NK-92 (cell line): ENCODE measurements around the gene HMGN3.
A peak's percentile ranks its signal among the peaks of the same experiment; 100 is the strongest.
"Not testable (repeated sequence)": the region's sequence is repeated elsewhere in the genome, so short reads cannot be mapped to it uniquely, and the experiment has no call there.

Source experiments
- DNase-seq: peaks from one replicate; lab custom pipeline; 2025; ENCODE audit not compliant: unreplicated experiment; lab: John Stamatoyannopoulos, UW

Gene HMGN3

DNA sequence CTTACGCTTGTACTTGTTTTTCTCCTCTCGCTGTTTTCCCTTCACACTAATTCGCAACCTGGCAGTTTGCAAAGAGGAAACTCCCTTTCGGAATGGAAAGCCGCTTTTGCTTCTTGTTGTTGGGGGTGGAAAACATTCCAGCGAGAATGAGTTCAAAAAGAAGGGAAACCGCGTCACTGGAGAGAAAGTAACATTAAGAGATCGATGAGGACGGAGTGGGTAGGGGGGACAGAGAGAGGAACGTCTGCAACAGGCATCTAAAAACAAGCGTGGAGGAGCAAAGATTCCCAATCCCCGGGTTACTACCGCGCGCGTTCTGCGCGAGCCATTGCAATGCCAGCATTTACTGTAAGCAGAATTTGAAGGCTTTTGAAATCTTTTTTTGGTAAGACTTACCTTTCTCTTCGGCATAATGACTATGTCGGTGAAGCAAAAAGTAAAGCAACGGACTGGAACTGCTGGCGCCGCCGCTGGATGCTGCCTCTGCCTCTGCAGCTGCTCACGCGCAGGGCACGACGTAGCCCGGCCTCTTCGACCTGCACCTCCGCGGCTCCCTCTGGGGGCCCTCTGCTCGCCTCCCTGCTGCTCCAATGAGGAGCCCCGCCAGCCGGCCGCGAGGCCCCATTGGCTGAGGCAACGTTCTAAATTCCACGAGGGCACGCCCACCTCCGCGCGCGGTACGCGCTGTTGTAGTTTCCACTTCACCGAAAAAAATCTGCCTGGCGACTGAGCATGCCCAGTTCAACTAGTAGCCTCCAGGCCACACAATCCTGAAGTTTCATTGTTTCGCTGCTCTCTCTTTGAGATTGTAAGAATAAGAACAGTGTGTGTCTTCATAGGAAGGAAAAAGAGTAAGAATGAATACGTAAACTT lies at the start of gene HMGN3:
TSS of gene HMGN3 (minus strand) at position 533 of the 873 bp plus-strand sequence.
- DNase-seq, result peak; percentile 49

DNA sequence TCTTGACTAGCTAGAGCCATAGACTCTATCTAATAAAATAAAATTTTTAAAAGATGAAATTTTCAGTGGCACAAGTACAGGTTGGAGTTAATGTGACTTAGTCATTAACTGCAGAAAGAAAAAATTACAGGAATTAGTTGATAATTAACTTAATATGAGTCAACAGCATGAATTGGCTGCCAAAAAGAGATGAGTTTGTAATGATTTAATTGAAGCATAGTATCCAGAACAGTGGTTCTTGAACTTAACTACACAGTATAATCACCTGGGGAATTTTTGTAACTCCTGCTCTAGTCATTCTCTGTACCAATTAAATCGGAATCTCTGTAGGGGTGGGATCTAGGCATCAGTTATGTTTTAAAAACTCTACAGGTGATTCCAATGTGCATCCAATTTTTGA lies 46.3 kb upstream of the HMGN3 start:
- no peak for DNase-seq

DNA sequence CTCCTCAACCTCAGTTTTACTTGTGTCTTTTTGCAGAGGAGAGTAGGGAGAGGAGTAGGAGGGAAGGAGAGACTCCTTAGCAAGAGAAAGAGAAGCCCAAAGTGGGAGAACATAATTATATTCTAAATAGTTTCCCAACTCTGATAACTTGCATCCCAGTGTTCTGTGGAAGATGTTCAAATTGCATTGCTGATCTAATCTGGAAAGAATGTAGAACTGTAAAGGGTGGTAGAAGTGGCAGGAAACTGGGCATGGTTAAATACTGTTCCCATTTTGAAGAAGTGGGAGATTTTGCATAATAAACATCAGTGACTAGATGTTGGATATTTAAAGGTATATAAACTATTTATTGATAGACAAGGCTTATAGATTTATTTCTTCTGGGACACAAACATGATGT lies 42.6 kb upstream of the HMGN3 start:
- no peak for DNase-seq

DNA sequence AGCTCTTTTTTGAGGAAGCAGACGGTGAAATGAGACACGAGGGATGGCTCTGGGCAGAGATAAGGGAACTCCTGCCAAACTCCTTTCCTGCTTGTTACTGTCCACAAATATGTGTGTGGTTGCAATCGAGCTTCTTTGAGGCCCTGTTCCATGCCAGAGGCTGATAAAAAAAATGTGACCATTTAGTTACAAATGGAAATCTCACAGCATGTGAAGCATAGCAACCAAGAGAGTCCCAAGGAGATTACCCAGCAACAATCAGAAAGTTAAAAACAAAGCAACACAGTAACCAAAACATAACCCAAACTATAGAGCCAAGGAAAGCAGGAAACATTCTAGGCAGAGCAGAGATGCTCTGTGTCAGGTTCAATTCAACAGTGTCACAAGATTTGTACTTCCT lies 35.4 kb upstream of the HMGN3 start:
- DNase-seq, result no peak

DNA sequence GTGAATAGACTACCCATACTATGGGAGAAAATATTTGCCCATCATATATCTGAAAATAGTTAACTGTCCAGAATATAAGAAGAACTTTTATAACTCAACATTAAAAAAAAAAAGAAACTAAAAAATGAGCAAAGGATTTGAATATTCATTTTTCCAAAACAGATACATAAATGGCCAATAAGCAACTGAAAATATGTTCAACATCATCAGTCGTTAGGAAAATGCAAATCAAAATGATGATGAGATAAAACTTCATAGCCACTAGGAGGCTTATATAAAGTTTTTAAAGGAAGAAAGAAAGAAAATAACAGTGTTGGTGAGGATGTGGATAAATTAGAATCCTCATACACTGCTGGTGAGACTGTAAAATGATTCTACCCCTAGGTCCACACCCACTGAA lies 32.6 kb upstream of the HMGN3 start:
- DNase-seq, result no peak

DNA sequence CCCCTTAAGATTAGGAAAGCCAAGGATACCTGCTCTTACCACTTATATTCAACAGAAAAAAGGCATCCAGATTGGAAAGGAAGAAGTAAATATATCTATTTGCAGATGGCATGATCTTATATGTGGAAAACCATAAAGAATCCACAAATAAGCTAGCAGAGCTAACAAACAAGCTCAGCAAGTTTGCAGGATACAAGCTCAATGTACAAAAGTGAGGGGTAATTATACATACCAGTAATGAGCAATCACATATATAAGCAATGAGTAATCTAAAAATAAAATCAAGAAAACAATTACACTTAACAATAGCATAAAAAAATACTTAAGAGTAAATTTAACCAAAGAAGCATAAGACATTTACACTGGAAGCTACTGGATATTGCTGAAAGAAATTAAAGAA lies 31.6 kb upstream of the HMGN3 start:
- DNase-seq, result no peak

DNA sequence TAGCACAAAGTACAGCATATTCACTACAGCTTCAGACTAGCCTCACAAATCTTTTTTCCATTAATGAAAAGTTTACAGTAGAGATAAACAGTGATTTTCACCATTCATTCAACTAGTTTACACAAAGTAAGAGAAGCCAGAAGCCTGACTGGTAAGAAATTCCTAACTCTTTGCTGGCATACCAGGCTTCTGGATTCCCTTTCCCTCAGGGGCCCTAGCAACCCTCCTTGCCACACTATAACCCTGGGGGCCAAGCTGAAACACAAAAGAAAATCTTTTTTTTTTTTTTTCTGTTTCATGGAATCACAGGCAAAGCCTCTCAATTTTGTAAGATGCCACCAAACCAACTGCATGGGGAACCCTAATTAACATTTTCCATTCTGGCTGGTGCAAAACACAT lies 28.9 kb upstream of the HMGN3 start:
- DNase-seq, result no peak

DNA sequence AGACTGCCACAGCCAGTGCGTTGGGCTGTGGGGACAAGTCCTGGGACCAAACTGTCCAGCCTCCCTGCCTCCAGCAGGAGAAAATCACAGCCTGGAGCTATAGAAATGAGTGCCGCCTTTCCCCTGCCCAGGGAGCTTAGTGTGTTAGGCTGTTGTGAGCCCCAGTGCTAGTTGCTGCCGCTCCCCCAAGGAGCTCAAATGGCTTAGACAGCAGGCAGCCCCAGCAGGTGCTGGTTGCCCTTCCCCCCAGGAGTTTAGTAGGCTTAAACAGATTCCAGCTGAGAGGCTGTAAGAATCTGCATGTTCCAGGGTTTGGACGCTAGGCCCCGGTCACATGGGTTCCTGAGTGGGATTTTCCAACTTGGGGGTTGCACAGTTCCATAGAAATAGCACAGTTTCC lies 27.2 kb upstream of the HMGN3 start:
- DNase-seq, result no peak

DNA sequence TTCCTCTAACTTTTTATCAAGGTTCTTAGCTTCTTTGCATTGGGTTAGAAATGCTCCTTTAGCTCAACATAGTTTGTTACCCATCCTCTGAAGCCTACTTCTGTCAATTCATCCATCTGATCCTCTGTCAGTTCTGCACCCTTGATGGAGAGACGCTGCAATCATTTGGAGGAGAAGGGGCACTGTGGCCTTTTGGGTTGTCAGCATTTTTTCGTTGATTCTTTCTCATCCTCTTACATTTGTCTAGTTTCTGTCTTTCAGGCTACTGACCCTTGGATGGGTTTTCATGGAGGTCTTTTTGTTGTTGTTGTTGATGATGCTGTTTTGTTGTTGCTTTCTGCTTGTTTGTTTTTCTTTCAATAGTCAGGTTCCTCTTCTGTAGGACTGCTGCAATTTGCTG lies 26.3 kb upstream of the HMGN3 start:
- no peak for DNase-seq

DNA sequence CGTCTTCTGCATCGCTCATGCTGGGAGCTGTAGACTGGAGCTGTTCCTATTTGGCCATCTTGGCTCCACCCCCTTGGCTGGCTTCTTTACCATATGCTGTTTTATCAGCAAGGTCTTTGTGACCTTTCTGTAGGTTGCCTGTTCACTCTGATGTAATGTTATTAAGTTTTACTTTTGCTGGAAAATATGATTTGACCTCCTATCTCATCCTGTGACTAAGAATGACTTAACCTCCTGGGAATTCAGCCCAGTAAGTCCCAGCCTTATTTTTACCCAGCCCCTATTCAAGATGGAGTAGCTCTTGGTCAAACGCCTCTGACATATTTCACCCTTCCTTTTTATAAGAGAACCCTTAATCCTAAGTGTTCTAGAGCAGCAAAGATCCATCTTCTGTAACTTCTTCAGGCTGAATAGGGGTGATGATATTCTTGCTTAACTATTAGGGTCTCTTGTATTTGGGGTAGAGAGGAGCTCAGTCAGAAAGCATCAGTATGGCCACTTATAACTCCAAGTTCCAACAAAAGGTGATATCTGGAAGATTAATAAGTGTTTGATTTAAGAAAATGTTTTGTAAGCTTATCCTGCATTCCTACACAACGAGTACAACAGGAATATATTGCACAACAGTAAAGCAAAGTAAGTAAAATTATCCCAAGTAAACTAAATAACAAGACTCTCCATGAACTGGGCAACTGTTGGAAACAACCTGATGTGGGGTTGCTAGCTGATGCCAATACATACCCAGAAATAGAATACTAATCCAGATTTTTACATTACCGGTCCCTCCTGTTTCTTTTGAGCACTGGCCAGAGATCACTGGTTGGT lies 23.1 kb upstream of the HMGN3 start:
- DNase-seq, result no peak

DNA sequence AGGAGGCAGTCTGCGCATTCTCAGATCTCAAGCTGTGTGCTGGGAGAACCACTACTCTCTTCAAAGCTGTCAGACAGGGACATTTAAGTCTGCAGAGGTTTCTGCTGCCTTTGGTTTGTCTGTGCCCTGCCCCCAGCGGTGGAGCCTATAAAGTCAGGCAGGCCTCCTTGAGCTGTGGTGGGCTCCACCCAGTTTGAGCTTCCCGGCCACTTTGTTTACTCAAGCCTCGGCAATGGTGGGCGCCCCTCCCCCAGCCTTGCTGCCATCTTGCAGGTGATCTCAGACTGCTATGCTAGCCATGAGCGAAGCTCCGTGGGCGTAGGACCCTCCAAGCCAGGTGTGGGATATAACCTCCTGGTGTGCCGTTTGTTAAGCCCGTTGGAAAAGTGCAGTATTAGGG lies 22.3 kb upstream of the HMGN3 start:
- not testable (repeated sequence) for DNase-seq

DNA sequence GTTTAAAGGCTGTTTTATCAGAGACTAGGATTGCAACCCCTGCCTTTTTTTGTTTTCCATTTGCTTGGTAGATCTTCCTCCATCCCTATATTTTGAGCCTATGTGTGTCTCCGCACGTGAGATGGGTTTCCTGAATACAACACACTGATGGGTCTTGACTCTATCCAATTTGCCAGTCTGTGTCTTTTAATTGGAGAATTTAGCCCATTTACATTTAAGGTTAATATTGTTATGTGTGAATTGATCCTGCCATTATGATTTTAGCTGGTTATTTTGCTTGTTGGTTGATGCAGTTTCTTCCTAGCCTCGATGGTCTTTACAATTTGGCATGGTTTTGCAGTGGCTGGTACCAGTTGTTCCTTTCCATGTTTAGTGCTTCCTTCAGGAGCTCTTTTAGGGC lies 20.6 kb upstream of the HMGN3 start:
- DNase-seq, result not testable (repeated sequence)

DNA sequence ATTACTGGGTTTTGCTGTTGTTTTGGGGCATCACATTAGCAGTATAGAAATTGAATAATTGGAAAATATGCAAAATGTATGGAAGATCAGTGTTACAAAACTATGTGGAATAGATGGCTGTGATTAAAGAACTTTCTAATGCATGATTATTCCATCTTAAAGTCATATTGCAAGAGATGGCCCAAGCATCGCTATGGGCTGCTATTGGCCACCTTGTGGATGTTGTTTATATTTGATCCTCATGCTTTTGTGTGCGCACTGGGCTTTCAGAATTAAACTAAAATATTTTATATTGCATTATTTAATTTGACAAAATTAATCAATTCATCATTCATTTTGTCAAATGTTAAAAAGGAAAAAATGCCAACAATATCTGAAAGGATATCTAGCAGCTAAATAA lies 16.1 kb upstream of the HMGN3 start:
- no peak for DNase-seq

DNA sequence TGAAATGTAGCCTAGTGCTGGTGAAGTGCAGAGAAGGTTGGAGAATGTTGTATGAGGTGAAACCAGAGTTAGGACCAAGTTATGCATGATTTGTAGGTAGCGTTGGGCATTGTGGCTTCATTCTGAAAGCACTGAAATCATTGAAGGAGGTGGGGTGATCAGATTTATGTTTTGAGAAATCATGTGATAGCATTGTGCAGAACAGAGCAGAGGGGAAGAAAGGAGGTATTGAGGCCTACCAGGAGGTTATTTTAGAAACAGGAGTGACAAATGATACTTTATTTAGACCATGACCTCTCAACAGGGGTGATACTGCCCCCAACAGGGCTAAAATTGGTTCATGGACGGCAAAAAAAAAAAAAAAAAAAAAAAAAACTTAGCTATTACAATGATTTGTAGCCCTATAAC lies 15.6 kb upstream of the HMGN3 start:
- no peak for DNase-seq

DNA sequence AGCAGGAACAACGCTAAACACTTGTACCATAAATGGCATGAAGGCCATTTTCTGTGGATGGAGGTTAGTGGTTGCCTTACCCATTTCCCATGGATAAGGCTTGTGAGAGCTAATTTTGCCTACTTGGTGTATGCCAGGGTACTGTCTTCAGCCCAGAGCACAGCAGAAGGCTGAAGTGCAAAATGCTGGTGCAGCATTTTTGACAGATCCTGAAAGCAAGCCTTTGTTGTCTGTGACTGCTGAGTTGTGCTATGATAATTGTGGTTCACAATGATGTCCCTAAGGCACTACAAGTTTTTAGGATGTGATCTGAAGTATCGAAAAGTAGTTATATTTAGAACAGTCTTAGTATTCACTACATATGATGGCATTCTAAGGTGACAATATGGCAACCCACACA lies 14.7 kb upstream of the HMGN3 start:
- DNase-seq, result no peak

DNA sequence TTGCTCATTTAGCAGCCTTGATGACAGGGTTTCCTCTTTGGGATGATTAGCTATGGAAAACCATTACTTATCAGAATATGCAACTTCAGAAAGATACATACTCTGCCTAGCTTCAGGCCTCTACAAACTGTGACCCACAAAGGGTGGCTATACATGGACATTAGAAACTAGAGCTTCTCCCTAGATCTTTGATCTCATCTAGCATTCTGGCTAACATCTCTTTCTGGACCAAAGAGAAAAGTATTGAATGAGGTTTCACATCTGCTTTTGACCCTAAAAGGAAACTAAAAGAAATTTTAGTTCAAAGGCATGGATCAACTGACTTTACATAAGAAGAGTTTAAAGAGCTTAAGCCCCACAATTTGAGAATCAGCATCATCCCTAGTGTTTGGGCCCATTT lies 12.4 kb upstream of the HMGN3 start:
- no peak for DNase-seq

DNA sequence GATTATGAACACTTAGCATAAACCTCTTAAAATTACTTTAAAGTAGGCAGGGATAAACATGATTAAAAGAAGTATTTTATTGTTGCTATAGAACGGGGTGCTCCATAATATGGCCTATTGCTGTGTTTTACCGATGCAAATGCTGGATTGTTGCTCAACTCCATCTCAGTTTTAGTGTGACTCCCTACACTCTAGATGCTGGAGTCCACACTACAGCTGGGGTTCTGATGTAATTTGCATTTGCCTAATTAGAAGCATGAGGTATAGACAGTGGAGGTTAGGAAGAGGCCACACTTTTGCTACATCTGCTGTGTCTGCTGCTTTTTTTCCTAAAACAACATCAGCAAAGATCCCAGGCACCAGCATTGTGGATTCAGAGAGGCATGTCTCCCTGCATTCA lies 6.7 kb upstream of the HMGN3 start:
- DNase-seq, result no peak

DNA sequence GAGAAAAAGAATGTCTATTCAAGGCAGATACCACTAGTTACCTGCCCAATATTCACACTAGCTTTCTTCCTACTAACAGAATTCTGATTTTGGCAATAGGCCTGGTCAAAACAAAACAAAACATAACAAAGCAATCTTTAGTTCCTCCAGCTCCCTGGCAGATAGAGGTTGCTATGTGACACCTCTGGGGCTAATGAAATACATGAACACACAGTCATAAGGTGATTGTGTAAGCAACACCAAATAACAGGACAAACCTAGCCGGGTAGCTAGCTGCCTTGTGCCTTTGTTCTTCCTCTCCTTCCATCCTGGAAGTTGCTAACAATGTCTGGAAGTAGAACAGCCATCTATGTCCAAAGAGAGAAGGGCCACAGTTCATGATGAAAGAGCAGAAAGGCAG lies 6.0 kb upstream of the HMGN3 start:
- no peak for DNase-seq

DNA sequence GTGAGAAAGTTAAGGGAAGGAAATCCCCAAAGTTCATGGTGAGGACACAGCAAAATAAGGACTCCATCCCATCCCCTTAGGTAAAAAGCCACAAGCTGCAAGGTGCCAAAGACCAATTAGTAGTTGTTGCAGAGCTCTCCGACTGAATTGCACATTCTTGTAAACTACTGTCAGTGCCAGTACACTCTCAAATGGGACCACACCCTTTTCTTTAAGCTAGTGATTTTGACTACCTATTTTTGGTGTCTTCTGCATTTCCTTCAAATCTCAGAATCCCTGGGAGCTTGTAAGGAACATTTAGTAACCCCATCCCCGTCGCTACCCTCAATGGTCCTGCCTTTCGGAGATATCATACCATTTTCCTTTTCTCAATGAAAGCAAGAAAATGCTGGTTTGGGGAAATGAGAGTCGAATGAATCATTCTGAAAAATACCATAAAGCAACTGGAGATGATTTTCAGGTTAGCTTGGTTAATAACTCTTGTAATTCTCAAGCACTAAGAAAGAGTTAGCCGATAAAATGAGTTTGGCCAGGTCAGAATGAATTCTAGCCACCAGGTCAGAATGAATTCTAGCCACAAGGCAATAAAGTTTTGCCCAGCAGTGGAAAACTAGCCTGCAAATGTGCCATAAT lies 5.2 kb upstream of the HMGN3 start:
- no peak for DNase-seq

DNA sequence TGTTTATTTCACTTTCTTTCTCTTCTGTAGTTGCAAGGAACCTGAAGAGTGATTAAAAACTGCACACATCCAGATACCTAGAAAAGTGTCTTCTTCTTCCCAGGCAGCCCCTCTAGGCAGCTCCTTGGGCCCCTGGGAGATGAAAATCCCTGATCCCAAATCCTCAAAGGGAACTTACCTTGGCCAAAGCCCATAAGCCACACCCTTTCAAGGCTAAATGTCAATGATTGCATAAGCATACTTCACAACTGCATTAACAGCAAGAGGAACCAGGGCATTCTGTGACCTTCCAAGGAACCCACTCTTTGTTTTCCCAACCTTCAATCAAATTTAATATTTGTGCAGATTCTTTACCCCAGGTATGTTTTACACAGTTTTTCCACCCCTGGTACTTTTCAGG lies 4.4 kb upstream of the HMGN3 start:
- no peak for DNase-seq

DNA sequence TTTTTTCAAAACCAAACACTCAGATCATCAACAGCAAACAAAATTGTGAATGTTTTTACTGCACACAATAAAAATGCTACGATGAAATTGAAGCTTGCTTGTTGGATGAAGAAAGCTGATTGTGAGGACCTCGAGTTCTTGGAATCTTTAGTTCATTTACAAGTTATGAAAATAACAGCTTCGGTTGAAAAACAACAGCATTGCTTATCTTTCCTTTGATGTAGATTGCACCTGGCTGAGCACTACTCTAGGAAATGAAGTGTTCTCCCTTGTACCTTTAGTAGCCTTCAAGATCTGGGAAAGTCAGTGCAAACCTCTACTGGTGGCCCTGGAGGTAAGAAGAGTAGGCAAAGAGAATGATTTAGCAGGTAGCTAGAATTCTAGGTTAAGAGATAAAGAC lies 2.2 kb upstream of the HMGN3 start:
- DNase-seq, result no peak

DNA sequence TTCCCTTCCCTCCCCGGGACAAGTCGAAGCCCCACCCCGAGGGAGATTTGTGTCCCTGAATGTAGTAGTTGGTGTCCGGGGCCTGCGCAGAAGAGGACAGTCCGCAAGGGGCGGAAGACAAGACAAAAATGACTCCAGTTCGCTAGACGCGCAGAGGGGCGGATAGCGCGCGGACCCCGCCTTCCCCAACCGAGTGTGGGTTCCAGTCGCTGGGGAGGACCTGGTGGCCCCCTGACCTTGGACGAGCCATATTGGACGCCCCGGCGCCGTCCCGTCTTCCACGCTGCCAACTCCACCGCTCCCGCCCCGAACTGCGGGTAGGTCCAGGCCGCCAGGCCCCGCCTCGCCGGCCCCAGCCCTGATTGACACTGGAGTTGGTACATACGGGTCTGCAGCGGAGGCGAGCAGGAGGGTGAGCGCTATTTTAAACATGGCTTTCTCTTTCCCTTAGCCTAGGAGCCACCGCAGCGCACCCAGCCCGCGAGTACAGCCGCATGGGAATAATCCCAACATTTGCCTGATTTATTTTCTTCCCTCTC lies 802 bp downstream of the HMGN3 start:
- DNase-seq, result no peak
